GM23338 (cell line): ENCODE data around the gene NUDT12. TPM values are rescaled to one million over a fixed set of nuclear protein-coding genes. Genes with fewer than 3 reads are reported as not detected.

Experiments used
- ATAC-seq: fragments of 200-7000 bp; cut with Tn5 transposase; 3 replicates; pipeline ENCODE4 v1.9.1; 2020
- DNase-seq: peaks from one replicate; pipeline ENCODE4 v3.0.0-alpha.2; 2015; ENCODE audit warnings: low spot score
- H2AFZ ChIP-seq: fragments of 200-600 bp; sonication (generic); 2 replicates; pipeline ENCODE4 v1.8.0; 2016; ENCODE audit warnings: antibody characterized with exemption, mild to moderate bottlenecking, moderate library complexity
- H3F3A ChIP-seq: fragments of 200-600 bp; sonication (generic); replicated peaks from 2 replicates; pipeline ENCODE4 v1.8.0; 2017; ENCODE audit warnings: antibody characterized with exemption, mixed run types, low read depth
- H3K27ac ChIP-seq: fragments of 200-600 bp; sonication (generic); 2 replicates; pipeline ENCODE4 v1.6.1; 2016; ENCODE audit warnings: low read depth
- H3K27me3 ChIP-seq: fragments of 200-600 bp; sonication (generic); 2 replicates; pipeline ENCODE4 v1.8.0; 2016; ENCODE audit warnings: mild to moderate bottlenecking, mixed run types, moderate library complexity; ENCODE audit not compliant: insufficient read depth
- H3K36me3 ChIP-seq: fragments of 200-600 bp; sonication (generic); 2 replicates; pipeline ENCODE4 v1.8.0; 2016; ENCODE audit warnings: mild to moderate bottlenecking; ENCODE audit not compliant: insufficient read depth
- H3K4me1 ChIP-seq: fragments of 200-600 bp; sonication (generic); 2 replicates; pipeline ENCODE4 v1.8.0; 2016; ENCODE audit warnings: mild to moderate bottlenecking, moderate library complexity; ENCODE audit not compliant: insufficient read depth
- H3K4me2 ChIP-seq: fragments of 200-600 bp; sonication (generic); 2 replicates; pipeline ENCODE4 v1.7.1; 2017; ENCODE audit warnings: mixed run types
- H3K4me3 ChIP-seq: fragments of 200-600 bp; sonication (generic); 2 replicates; pipeline ENCODE4 v1.6.1; 2016; ENCODE audit warnings: mixed run types
- H3K79me2 ChIP-seq: fragments of 200-600 bp; sonication (generic); replicated peaks from 2 replicates; pipeline ENCODE4 v1.8.0; 2017; ENCODE audit warnings: mild to moderate bottlenecking; ENCODE audit not compliant: insufficient read depth
- H3K9me2 ChIP-seq: fragments of 200-600 bp; sonication (generic); 2 replicates; pipeline ENCODE4 v1.8.0; 2017; ENCODE audit not compliant: insufficient read depth
- H4K20me1 ChIP-seq: fragments of 200-600 bp; sonication (generic); replicated peaks from 2 replicates; pipeline ENCODE4 v1.8.0; 2017; ENCODE audit warnings: mild to moderate bottlenecking; ENCODE audit not compliant: insufficient read depth
- H3K27ac Mint-ChIP-seq: 2 replicates; pipeline ENCODE4 v1.8.0; 2020; ENCODE audit warnings: inconsistent platforms, mild to moderate bottlenecking, moderate library complexity, mixed read lengths
- H3K27me3 Mint-ChIP-seq: 3 replicates; pipeline ENCODE4 v1.8.0; 2022; ENCODE audit warnings: low read depth, mild to moderate bottlenecking, moderate library complexity, mixed read lengths, inconsistent platforms; ENCODE audit not compliant: insufficient read depth, poor library complexity
- H3K36me3 Mint-ChIP-seq: 3 replicates; pipeline ENCODE4 v1.8.0; 2021; ENCODE audit warnings: low read depth, mild to moderate bottlenecking, inconsistent platforms, moderate library complexity, mixed read lengths
- H3K4me1 Mint-ChIP-seq: 3 replicates; pipeline ENCODE4 v1.8.0; 2020; ENCODE audit warnings: mild to moderate bottlenecking, inconsistent platforms, mixed read lengths
- H3K4me3 Mint-ChIP-seq: 3 replicates; pipeline ENCODE4 v1.8.0; 2021; ENCODE audit warnings: moderate library complexity, mild to moderate bottlenecking, inconsistent platforms, mixed read lengths
- H3K9me3 Mint-ChIP-seq: 3 replicates; pipeline ENCODE4 v1.8.0; 2020; ENCODE audit warnings: moderate library complexity, mild to moderate bottlenecking, inconsistent platforms, mixed read lengths
- CREB1 ChIP-seq: fragments of 250-450 bp; sonication (Bioruptor Pico); IDR thresholded peaks from 2 replicates; pipeline ENCODE4 v1.5.0; 2020; ENCODE audit warnings: low read depth, mild to moderate bottlenecking, moderate library complexity
- EZH2 ChIP-seq: fragments of 200-600 bp; sonication (generic); IDR thresholded peaks from one replicate; pipeline ENCODE4 v1.8.0; 2017; ENCODE audit warnings: antibody characterized with exemption, mild to moderate bottlenecking, low read depth; ENCODE audit not compliant: unreplicated experiment
- JUNB ChIP-seq: IDR thresholded peaks from one replicate; pipeline ENCODE4 v1.6.1; 2016; ENCODE audit warnings: antibody characterized with exemption; ENCODE audit not compliant: unreplicated experiment
- NANOG ChIP-seq: IDR thresholded peaks from 2 replicates; pipeline ENCODE4 v1.6.1; 2016; ENCODE audit warnings: antibody characterized with exemption, borderline replicate concordance
- POLR2AphosphoS5 ChIP-seq: IDR thresholded peaks from 2 replicates; pipeline ENCODE4 v1.6.1; 2016; ENCODE audit warnings: antibody characterized with exemption, low read depth
- ZNF114 ChIP-seq: fragments of 250-450 bp; sonication (Bioruptor Pico); IDR thresholded peaks from 2 replicates; pipeline ENCODE4 v1.5.0; 2020; ENCODE audit warnings: mild to moderate bottlenecking, moderate library complexity
- polyA plus RNA-seq: library from polyadenylated mRNA; unstranded; fragments of >200 nt; fragmentation: Nextera tagmentation; extraction: Ambion mirVana; gene quantifications from 2 replicates; pipeline ENCODE4 v1.2.1, GENCODE V29; 2016
- total RNA-seq: library from RNA; depleted of rRNA; stranded (reverse); fragments of >200 nt; shearing (Covaris generic); gene quantifications from 2 replicates; pipeline ENCODE4 v1.2.3, GENCODE V29; 2014
- TF ChIP-seq, protein P1 (sequence below), 2 experiments: fragments of 200-600 bp in 1 of 2; sonication (generic) in 1 of 2; conservative IDR thresholded peaks; 2 replicates each; pipeline versions ENCODE4 v1.5.1 to v1.6.1; 2016 to 2017; ENCODE audit warnings: antibody characterized with exemption in 2 of 2, low read depth in 2 of 2, mild to moderate bottlenecking in 2 of 2, moderate library complexity in 1 of 2
- TF ChIP-seq, protein P2 (sequence below): IDR thresholded peaks from 2 replicates; pipeline ENCODE4 v1.6.1; 2016; ENCODE audit warnings: antibody characterized with exemption
- TF ChIP-seq, protein P3 (sequence below): IDR thresholded peaks from one replicate; pipeline ENCODE4 v1.6.1; 2018; ENCODE audit warnings: antibody characterized with exemption; ENCODE audit not compliant: unreplicated experiment
- TF ChIP-seq, protein P4 (sequence below): fragments of 250-450 bp; sonication (Bioruptor Pico); IDR thresholded peaks from 2 replicates; pipeline ENCODE4 v1.5.0; 2020; ENCODE audit warnings: mild to moderate bottlenecking, moderate library complexity

NUDT12 gene
- total and polyA plus RNA-seq, 2 experiments from 2014 or later: 11.5 to 12.8 TPM

DNA sequence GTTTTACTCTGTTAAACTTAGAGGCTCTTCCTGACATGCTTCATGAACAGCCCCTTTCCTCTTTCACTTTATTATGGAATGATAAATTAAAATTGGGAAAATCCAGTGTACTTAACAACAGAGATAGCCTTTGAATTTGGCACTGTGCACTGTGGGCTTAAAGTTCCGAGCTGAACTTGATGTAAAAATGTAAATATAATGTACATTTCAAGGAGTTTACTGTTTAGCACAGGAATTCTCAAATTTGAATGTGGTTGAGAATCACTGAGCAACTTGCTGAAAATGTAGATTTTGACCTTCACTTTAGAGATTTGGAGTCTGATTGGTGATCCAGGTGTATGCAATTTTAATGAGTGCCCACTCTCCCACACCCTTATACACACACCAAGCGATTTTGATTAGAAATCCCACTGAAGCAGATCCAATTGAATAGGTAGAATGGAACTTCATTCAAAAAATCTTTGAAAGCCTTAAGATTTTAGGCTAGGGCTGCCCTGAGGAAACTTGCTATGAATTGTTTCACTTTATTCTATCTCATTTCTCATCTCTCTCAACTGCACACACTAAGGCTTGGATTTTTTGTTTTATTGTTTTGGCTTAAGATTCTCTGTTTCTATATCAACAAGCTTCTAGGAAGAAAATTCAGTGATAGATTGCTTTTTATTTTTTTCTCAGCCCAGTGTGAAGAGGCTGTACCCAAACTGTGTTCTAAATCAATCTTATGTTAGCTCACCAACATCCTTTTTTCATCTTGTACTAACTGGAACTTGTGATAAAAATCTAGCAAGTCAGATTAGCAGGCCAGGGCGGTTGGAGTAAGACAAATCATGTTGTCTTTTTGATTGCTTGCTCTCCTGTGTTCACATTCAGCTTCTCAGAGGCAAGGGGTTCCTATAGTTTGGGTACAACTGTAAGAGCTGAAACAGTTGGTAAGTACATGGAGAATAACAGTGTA is 22.9 kb downstream of the NUDT12 start (continued):
- TF ChIP-seq NANOG (no peak), ZNF114 (CRISPR knock-in tag) (no peak), CREB1 (CRISPR knock-in tag) (no peak)

DNA sequence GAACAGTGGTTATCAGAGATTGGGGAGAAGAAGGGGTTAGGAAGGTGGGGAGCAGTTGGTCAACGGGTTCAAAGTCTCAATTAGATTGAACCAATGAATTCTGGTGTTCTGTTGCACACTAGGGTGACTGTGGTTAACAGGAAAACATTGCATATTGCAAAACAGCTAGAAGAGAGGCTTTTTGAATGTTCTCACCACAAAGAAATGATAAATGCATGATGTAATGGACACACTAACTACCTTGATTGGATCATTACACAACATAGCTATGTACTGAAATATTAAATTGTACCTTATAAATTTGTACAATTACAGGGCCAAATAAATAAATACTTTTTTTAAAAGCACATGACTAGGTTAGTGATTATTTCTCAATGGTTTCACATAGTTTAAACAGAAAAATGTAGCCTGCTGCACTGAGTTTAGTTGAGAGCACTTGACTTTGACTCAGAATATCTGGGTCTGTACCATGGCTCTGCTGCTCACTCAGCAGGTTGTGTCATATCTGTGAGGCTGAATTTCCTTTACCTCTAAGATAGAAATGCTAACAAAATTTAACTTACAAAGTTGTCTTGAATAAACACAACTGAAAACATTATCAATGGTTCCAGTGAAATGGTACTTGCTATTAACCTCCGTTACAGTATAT is 30.4 kb downstream of the NUDT12 start:
- peaks cover 6% of the 10 kb centered on the region; the same call in 2 of the 3 replicates for H3K4me1 Mint-ChIP-seq
- no peak overlapping the region for H2AFZ ChIP-seq
- H3K36me3 Mint-ChIP-seq: no peaks in the 10 kb centered on the region
- no peaks in the 10 kb centered on the region; the same call in 2 of the 3 replicates for H3K9me3 Mint-ChIP-seq
- H3K27ac Mint-ChIP-seq: no peak overlapping the region
- H3K4me1 ChIP-seq: no peaks in the 10 kb centered on the region
- H3K4me3 Mint-ChIP-seq: no peak overlapping the region
- H3K4me2 ChIP-seq: no peak overlapping the region
- H3K9me2 ChIP-seq: no peaks in the 10 kb centered on the region
- no peaks in the 10 kb centered on the region for H3K36me3 ChIP-seq
- no peaks in the 10 kb centered on the region for H3F3A ChIP-seq
- no peak for DNase-seq
- H3K27me3 ChIP-seq: no peaks in the 10 kb centered on the region
- H3K79me2 ChIP-seq: no peaks in the 10 kb centered on the region
- peaks cover 2% of the 10 kb centered on the region for H3K27me3 Mint-ChIP-seq
- ATAC-seq: no peak
- H3K4me3 ChIP-seq: no peak overlapping the region
- H4K20me1 ChIP-seq: no peaks in the 10 kb centered on the region
- H3K27ac ChIP-seq: no peak overlapping the region
- TF ChIP-seq ZNF114 (CRISPR knock-in tag) (no peak), POLR2AphosphoS5 (no peak), JUNB (no peak), EZH2 (no peak), NANOG (no peak)
- TF ChIP-seq, protein P1, sequence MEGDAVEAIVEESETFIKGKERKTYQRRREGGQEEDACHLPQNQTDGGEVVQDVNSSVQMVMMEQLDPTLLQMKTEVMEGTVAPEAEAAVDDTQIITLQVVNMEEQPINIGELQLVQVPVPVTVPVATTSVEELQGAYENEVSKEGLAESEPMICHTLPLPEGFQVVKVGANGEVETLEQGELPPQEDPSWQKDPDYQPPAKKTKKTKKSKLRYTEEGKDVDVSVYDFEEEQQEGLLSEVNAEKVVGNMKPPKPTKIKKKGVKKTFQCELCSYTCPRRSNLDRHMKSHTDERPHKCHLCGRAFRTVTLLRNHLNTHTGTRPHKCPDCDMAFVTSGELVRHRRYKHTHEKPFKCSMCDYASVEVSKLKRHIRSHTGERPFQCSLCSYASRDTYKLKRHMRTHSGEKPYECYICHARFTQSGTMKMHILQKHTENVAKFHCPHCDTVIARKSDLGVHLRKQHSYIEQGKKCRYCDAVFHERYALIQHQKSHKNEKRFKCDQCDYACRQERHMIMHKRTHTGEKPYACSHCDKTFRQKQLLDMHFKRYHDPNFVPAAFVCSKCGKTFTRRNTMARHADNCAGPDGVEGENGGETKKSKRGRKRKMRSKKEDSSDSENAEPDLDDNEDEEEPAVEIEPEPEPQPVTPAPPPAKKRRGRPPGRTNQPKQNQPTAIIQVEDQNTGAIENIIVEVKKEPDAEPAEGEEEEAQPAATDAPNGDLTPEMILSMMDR (conservative IDR thresholded peaks at IDR 0.05; ENCODE audit: low read depth in 2 of 2): no peak
- TF ChIP-seq, protein P2, sequence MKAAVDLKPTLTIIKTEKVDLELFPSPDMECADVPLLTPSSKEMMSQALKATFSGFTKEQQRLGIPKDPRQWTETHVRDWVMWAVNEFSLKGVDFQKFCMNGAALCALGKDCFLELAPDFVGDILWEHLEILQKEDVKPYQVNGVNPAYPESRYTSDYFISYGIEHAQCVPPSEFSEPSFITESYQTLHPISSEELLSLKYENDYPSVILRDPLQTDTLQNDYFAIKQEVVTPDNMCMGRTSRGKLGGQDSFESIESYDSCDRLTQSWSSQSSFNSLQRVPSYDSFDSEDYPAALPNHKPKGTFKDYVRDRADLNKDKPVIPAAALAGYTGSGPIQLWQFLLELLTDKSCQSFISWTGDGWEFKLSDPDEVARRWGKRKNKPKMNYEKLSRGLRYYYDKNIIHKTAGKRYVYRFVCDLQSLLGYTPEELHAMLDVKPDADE: no peak
- TF ChIP-seq, protein P3, sequence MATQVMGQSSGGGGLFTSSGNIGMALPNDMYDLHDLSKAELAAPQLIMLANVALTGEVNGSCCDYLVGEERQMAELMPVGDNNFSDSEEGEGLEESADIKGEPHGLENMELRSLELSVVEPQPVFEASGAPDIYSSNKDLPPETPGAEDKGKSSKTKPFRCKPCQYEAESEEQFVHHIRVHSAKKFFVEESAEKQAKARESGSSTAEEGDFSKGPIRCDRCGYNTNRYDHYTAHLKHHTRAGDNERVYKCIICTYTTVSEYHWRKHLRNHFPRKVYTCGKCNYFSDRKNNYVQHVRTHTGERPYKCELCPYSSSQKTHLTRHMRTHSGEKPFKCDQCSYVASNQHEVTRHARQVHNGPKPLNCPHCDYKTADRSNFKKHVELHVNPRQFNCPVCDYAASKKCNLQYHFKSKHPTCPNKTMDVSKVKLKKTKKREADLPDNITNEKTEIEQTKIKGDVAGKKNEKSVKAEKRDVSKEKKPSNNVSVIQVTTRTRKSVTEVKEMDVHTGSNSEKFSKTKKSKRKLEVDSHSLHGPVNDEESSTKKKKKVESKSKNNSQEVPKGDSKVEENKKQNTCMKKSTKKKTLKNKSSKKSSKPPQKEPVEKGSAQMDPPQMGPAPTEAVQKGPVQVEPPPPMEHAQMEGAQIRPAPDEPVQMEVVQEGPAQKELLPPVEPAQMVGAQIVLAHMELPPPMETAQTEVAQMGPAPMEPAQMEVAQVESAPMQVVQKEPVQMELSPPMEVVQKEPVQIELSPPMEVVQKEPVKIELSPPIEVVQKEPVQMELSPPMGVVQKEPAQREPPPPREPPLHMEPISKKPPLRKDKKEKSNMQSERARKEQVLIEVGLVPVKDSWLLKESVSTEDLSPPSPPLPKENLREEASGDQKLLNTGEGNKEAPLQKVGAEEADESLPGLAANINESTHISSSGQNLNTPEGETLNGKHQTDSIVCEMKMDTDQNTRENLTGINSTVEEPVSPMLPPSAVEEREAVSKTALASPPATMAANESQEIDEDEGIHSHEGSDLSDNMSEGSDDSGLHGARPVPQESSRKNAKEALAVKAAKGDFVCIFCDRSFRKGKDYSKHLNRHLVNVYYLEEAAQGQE: no peak
- TF ChIP-seq, protein P4, sequence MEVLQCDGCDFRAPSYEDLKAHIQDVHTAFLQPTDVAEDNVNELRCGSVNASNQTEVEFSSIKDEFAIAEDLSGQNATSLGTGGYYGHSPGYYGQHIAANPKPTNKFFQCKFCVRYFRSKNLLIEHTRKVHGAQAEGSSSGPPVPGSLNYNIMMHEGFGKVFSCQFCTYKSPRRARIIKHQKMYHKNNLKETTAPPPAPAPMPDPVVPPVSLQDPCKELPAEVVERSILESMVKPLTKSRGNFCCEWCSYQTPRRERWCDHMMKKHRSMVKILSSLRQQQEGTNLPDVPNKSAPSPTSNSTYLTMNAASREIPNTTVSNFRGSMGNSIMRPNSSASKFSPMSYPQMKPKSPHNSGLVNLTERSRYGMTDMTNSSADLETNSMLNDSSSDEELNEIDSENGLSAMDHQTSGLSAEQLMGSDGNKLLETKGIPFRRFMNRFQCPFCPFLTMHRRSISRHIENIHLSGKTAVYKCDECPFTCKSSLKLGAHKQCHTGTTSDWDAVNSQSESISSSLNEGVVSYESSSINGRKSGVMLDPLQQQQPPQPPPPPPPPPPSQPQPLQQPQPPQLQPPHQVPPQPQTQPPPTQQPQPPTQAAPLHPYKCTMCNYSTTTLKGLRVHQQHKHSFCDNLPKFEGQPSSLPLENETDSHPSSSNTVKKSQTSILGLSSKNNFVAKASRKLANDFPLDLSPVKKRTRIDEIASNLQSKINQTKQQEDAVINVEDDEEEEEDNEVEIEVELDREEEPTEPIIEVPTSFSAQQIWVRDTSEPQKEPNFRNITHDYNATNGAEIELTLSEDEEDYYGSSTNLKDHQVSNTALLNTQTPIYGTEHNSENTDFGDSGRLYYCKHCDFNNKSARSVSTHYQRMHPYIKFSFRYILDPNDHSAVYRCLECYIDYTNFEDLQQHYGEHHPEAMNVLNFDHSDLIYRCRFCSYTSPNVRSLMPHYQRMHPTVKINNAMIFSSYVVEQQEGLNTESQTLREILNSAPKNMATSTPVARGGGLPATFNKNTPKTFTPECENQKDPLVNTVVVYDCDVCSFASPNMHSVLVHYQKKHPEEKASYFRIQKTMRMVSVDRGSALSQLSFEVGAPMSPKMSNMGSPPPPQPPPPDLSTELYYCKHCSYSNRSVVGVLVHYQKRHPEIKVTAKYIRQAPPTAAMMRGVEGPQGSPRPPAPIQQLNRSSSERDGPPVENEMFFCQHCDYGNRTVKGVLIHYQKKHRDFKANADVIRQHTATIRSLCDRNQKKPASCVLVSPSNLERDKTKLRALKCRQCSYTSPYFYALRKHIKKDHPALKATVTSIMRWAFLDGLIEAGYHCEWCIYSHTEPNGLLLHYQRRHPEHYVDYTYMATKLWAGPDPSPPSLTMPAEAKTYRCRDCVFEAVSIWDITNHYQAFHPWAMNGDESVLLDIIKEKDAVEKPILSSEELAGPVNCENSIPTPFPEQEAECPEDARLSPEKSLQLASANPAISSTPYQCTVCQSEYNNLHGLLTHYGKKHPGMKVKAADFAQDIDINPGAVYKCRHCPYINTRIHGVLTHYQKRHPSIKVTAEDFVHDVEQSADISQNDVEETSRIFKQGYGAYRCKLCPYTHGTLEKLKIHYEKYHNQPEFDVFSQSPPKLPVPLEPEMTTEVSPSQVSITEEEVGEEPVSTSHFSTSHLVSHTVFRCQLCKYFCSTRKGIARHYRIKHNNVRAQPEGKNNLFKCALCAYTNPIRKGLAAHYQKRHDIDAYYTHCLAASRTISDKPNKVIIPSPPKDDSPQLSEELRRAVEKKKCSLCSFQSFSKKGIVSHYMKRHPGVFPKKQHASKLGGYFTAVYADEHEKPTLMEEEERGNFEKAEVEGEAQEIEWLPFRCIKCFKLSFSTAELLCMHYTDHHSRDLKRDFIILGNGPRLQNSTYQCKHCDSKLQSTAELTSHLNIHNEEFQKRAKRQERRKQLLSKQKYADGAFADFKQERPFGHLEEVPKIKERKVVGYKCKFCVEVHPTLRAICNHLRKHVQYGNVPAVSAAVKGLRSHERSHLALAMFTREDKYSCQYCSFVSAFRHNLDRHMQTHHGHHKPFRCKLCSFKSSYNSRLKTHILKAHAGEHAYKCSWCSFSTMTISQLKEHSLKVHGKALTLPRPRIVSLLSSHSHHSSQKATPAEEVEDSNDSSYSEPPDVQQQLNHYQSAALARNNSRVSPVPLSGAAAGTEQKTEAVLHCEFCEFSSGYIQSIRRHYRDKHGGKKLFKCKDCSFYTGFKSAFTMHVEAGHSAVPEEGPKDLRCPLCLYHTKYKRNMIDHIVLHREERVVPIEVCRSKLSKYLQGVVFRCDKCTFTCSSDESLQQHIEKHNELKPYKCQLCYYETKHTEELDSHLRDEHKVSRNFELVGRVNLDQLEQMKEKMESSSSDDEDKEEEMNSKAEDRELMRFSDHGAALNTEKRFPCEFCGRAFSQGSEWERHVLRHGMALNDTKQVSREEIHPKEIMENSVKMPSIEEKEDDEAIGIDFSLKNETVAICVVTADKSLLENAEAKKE (CRISPR knock-in tag): no peak
